GM12878 (cell line): ENCODE data around the gene AMPH. TPM values are rescaled to one million over a fixed set of nuclear protein-coding genes. Genes with fewer than 3 reads are reported as not detected.

Experiments used
- ATAC-seq: fragments of 200-7000 bp; cut with Tn5 transposase; 3 replicates; pipeline ENCODE4 v1.9.1; 2020; ENCODE audit warnings: mild to moderate bottlenecking, moderate library complexity
- BruUV-seq: library from RNA; stranded (reverse); fragments of 400-500 nt; replicated peaks from 2 replicates; lab custom pipeline; 2021; lab: Mats Ljungman, UMichigan
- CTCF ChIA-PET: fragments of 300-600 bp; sonication (Branson Sonifier 250); formaldehyde crosslinking; extraction: SDS; loops from one replicate; lab custom pipeline; 2021; ENCODE audit warnings: inconsistent platforms; lab: Yijun Ruan, JAX
- POLR2A ChIA-PET: fragments of 350-600 bp; formaldehyde crosslinking; extraction: SDS; loops from one replicate; lab custom pipeline; 2021; ENCODE audit warnings: inconsistent platforms; lab: Charles Lee
- RAD21 ChIA-PET: fragments of 300-600 bp; sonication (Branson Sonifier 250); formaldehyde crosslinking; loops from one replicate; lab custom pipeline; 2023; ENCODE audit warnings: antibody characterized with exemption; ENCODE audit not compliant: unreplicated experiment; lab: Charles Lee
- SMC1A ChIA-PET: fragments of 300-600 bp; sonication (Branson Sonifier 250); formaldehyde crosslinking; loops from one replicate; lab custom pipeline; 2023; ENCODE audit not compliant: unreplicated experiment, uncharacterized antibody; lab: Charles Lee
- DNase-seq: peaks from one replicate; pipeline ENCODE4 v3.0.0-alpha.2; 2011; ENCODE audit warnings: low read depth, low spot score
- FAIRE-seq: peaks from 3 replicates; lab custom pipeline; 2011; peaks lifted over from hg19 to GRCh38; lab: Jason Lieb, UNC
- H2AFZ ChIP-seq: 2 replicates; pipeline ENCODE4 v1.6.0; 2011; ENCODE audit warnings: low read depth, low read length, control low read depth; ENCODE audit not compliant: control insufficient read depth
- H3K27ac ChIP-seq: 2 replicates; pipeline ENCODE4 v1.5.1; 2011; ENCODE audit warnings: control low read depth; ENCODE audit not compliant: control insufficient read depth, insufficient read depth
- H3K27me3 ChIP-seq, 2 experiments: replicated peaks in 1 of 2; 2 replicates each; pipeline versions ENCODE4 v1.6.0 to v1.6.1; 2011; ENCODE audit warnings: low read length in 1 of 2; ENCODE audit not compliant: control insufficient read depth in 2 of 2, insufficient read depth in 2 of 2
- H3K36me3 ChIP-seq, 2 experiments: 2 replicates each; pipeline ENCODE4 v1.5.1; 2011; ENCODE audit warnings: low read length in 1 of 2; ENCODE audit not compliant: control insufficient read depth in 2 of 2, insufficient read depth in 2 of 2
- H3K4me1 ChIP-seq: 2 replicates; pipeline ENCODE4 v1.6.1; 2011; ENCODE audit warnings: mild to moderate bottlenecking, low read length, moderate library complexity, mixed read lengths; ENCODE audit not compliant: control insufficient read depth, insufficient read depth
- H3K4me2 ChIP-seq: 2 replicates; pipeline ENCODE4 v1.6.0; 2011; ENCODE audit warnings: control low read depth; ENCODE audit not compliant: control insufficient read depth, insufficient read depth
- H3K4me3 ChIP-seq: fragments of 200-600 bp; sonication (generic); 2 replicates; pipeline ENCODE4 v1.5.1; 2016
- H3K79me2 ChIP-seq: 2 replicates; pipeline ENCODE4 v1.6.0; 2011; ENCODE audit warnings: low read length; ENCODE audit not compliant: control insufficient read depth, insufficient read depth
- H3K9ac ChIP-seq: 2 replicates; pipeline ENCODE4 v1.8.0; 2011; ENCODE audit warnings: low read length, control low read depth, mixed read lengths; ENCODE audit not compliant: control insufficient read depth, insufficient read depth
- H3K9me3 ChIP-seq: replicated peaks from 3 replicates; pipeline ENCODE4 v1.5.1; 2011; ENCODE audit warnings: mild to moderate bottlenecking, low read length; ENCODE audit not compliant: control insufficient read depth, insufficient read depth
- H4K20me1 ChIP-seq: 2 replicates; pipeline ENCODE4 v1.6.0; 2011; ENCODE audit not compliant: control insufficient read depth, insufficient read depth
- ASH2L ChIP-seq: fragments of 300-600, 200-600 bp; sonication (generic); IDR thresholded peaks from 2 replicates; pipeline ENCODE4 v1.6.1; 2017; ENCODE audit warnings: low read depth, mild to moderate bottlenecking, borderline replicate concordance
- ATF7 ChIP-seq: fragments of 450-650 bp; IDR thresholded peaks from 2 replicates; pipeline ENCODE4 v1.6.1; 2016; ENCODE audit warnings: low read depth, mild to moderate bottlenecking
- BRCA1 ChIP-seq: IDR thresholded peaks from 2 replicates; pipeline ENCODE4 v1.6.1; 2011; ENCODE audit warnings: low read depth, low read length, improper control_type of control experiment
- EGR1 ChIP-seq, 2 experiments: IDR thresholded peaks; 1 replicate in 1 of 2; 2 replicates in 1 of 2; pipeline ENCODE4 v1.6.1; 2011 to 2012; ENCODE audit warnings: low read depth in 2 of 2, low read length in 2 of 2, borderline replicate concordance in 1 of 2, mild to moderate bottlenecking in 1 of 2, moderate library complexity in 1 of 2
- ETV6 ChIP-seq, 2 experiments: fragments of 450-650 bp in 1 of 2; IDR thresholded peaks in 1 of 2; conservative IDR thresholded peaks in 1 of 2; 2 replicates each; pipeline ENCODE4 v1.6.1; 2014; ENCODE audit warnings: antibody characterized with exemption in 1 of 2, borderline replicate concordance in 1 of 2, low read depth in 1 of 2, mild to moderate bottlenecking in 1 of 2, moderate library complexity in 1 of 2
- FOS ChIP-seq: IDR thresholded peaks from 3 replicates; pipeline ENCODE4 v1.6.1; 2011; ENCODE audit warnings: borderline replicate concordance; ENCODE audit not compliant: insufficient read length; ENCODE audit errors: extremely low read depth
- HDAC2 ChIP-seq: fragments of 200-600 bp; sonication (generic); IDR thresholded peaks from 2 replicates; pipeline ENCODE4 v1.6.1; 2017
- HDGF ChIP-seq: fragments of 450-650 bp; IDR thresholded peaks from 2 replicates; pipeline ENCODE4 v1.6.1; 2016; ENCODE audit warnings: antibody characterized with exemption
- MAX ChIP-seq: IDR thresholded peaks from 2 replicates; pipeline ENCODE4 v1.6.1; 2012; ENCODE audit warnings: low read depth, low read length, improper control_type of control experiment
- MTA3 ChIP-seq: IDR thresholded peaks from 2 replicates; pipeline ENCODE4 v1.6.1; 2012; ENCODE audit warnings: low read length, inconsistent platforms, borderline replicate concordance
- PAX8 ChIP-seq: fragments of 450-650 bp; IDR thresholded peaks from 2 replicates; pipeline ENCODE4 v1.6.1; 2017; ENCODE audit warnings: mild to moderate bottlenecking, moderate library complexity
- PBX3 ChIP-seq: IDR thresholded peaks from 2 replicates; pipeline ENCODE4 v1.6.1; 2011; ENCODE audit warnings: mild to moderate bottlenecking, low read depth, low read length, moderate library complexity; ENCODE audit not compliant: insufficient replicate concordance
- RELB ChIP-seq: fragments of 450-650 bp; IDR thresholded peaks from 2 replicates; pipeline ENCODE4 v1.6.1; 2017; ENCODE audit warnings: low read depth, mild to moderate bottlenecking, moderate library complexity
- SIN3A ChIP-seq: IDR thresholded peaks from 2 replicates; pipeline ENCODE4 v1.6.1; 2012; ENCODE audit warnings: low read depth, low read length, improper control_type of control experiment
- SMC3 ChIP-seq: IDR thresholded peaks from 2 replicates; pipeline ENCODE4 v1.6.1; 2011; ENCODE audit warnings: low read length, improper control_type of control experiment, borderline replicate concordance
- SRF ChIP-seq, 2 experiments: IDR thresholded peaks; 2 replicates each; pipeline ENCODE4 v1.6.1; 2011; ENCODE audit warnings: low read depth in 2 of 2, low read length in 2 of 2, mild to moderate bottlenecking in 1 of 2, moderate library complexity in 1 of 2
- SUPT20H ChIP-seq: IDR thresholded peaks from 2 replicates; pipeline ENCODE4 v1.6.1; 2011; ENCODE audit warnings: low read depth, mild to moderate bottlenecking, low read length, moderate library complexity, borderline replicate concordance; ENCODE audit not compliant: control insufficient read depth
- USF2 ChIP-seq: IDR thresholded peaks from 2 replicates; pipeline ENCODE4 v1.6.1; 2011; ENCODE audit warnings: low read depth, low read length, improper control_type of control experiment, borderline replicate concordance
- WGBS: methylation state at CpG from one replicate; pipeline ENCODE4 v1.1.6; 2016; ENCODE audit warnings: low lambda C conversion rate; ENCODE audit not compliant: insufficient replicate concordance, insufficient coverage; ENCODE audit errors: missing lambda C conversion rate; 5-methylcytosine and 5-hydroxymethylcytosine counted together
- in situ Hi-C: fragments of 300-500 bp; cut with MboI; formaldehyde crosslinking; loops from 9 replicates; pipeline ENCODE4 v1.14.3; 2018; ENCODE audit warnings: mixed read lengths
- intact Hi-C: fragments of 100-400 bp; cut with micrococcal nuclease; formaldehyde crosslinking; loops from one replicate; pipeline ENCODE4 v1.14.2; 2022; ENCODE audit not compliant: unreplicated experiment
- polyA plus RNA-seq, 11 experiments: library from polyadenylated mRNA; depleted of rRNA in 4 of 11; unstranded in 6 of 11; stranded (reverse) in 5 of 11; fragments of >200 nt; fragmentation: Nextera tagmentation in 4 of 11; fragmentation: Illumina TruSeq in 1 of 11; extraction: Ambion mirVana in 4 of 11; extraction: Trizol in 1 of 11; gene quantifications; 1 replicate in 1 of 11; 2 replicates in 10 of 11; pipeline versions ENCODE4 v1.2.1 to v1.2.3, GENCODE V29; 2011 to 2016; ENCODE audit warnings: inconsistent platforms in 2 of 11, missing spikeins in 2 of 11, low read depth in 1 of 11
- total RNA-seq, 4 experiments: library from RNA; depleted of rRNA in 3 of 4; stranded (reverse); fragments of >200 nt in 3 of 4; fragmentation: Illumina TruSeq in 1 of 4; extraction: Trizol in 1 of 4; gene quantifications; 2 replicates each; pipeline versions ENCODE4 v1.2.1 to v1.2.3, GENCODE V29; 2013 to 2021

Gene AMPH
- total and polyA plus RNA-seq, 10 of the 15 experiments (the other 5 are each of a cell fraction or from before 2014, with no cell fraction given), result 0.03 to 0.24 (median 0.08) TPM; not detected in 2

- Histone ChIP-seq H3K4me3 (no peak overlapping the region), H4K20me1 (no peaks in the 10 kb centered on the region), H3K27me3 (peaks cover 5 to 17% of the 10 kb centered on the region in 2 experiments), H3K27ac (no peak overlapping the region), H3K4me2 (no peak overlapping the region), H3K9me3 (no peaks in the 10 kb centered on the region), H2AFZ (no peak overlapping the region), H3K9ac (no peak overlapping the region), H3K79me2 (no peaks in the 10 kb centered on the region), H3K4me1 (no peaks in the 10 kb centered on the region), H3K36me3 (no peaks in the 10 kb centered on the region)
- ChIA-PET POLR2A (no interaction called here), SMC1A (no interaction called here), CTCF (interaction anchor here (1.0 to 1.2 kb wide), 2 partner anchors 234 to 255 kb away, joined by 3 to 4 read pairs; no protein-coding TSS in a partner anchor), RAD21 (no interaction called here)
- ATAC-seq, result no peak
- no peak for TF ChIP-seq USF2
- TF ChIP-seq MAX, result no peak
- no peak for TF ChIP-seq SUPT20H
- no peak for TF ChIP-seq SRF (IDR thresholded peaks at IDR 0.05; ENCODE audit: low read depth in 2 of 2, low read length in 2 of 2)
- TF ChIP-seq FOS, result no peak
- TF ChIP-seq PBX3, result no peak
- no peak for TF ChIP-seq SIN3A
- no peak for TF ChIP-seq HDAC2
- TF ChIP-seq ASH2L, result no peak
- TF ChIP-seq MTA3, result no peak
- no peak for TF ChIP-seq EGR1 (IDR thresholded peaks at IDR 0.05; ENCODE audit: borderline replicate concordance in 1 of 2, low read depth in 2 of 2, low read length in 2 of 2)
- TF ChIP-seq ETV6 (conservative IDR thresholded peaks at IDR 0.05 in 1 of 2, IDR thresholded peaks at IDR 0.05 in 1 of 2; ENCODE audit: borderline replicate concordance in 1 of 2, low read depth in 1 of 2), result no peak
- TF ChIP-seq RELB, result no peak
- TF ChIP-seq SMC3, result no peak
- TF ChIP-seq BRCA1, result no peak
- TF ChIP-seq ATF7, result no peak
- no peak for TF ChIP-seq PAX8
- TF ChIP-seq HDGF, result no peak
- no TSS peak for BruUV-seq
- in situ Hi-C loops (no loop called here), intact Hi-C loops (no loop called here)
- WGBS, result 15% methylated on average over 2 of the region's 2 CpGs
- FAIRE-seq, result no peak
- DNase-seq, result no peak
These were observed 1.2 kb upstream of the AMPH start for GRCh38 chr7:38632411-38632810.
